Colonic mucosa (tissue), 4 donors: ENCODE data around the gene NRG2. TPM values are rescaled to one million over a fixed set of nuclear protein-coding genes. Genes with fewer than 3 reads are reported as not detected.

Source experiments
- DNase-seq: peaks from one replicate; pipeline ENCODE4 v3.0.0-alpha.2; 2020
- H3K27ac ChIP-seq: fragments of 200-600 bp; one replicate; pipeline ENCODE4 v1.8.0; 2021
- H3K27me3 ChIP-seq: fragments of 200-600 bp; one replicate; pipeline ENCODE4 v1.8.0; 2021
- H3K36me3 ChIP-seq: fragments of 200-600 bp; one replicate; pipeline ENCODE4 v1.8.0; 2021
- H3K4me1 ChIP-seq: fragments of 200-600 bp; one replicate; pipeline ENCODE4 v1.8.0; 2021; ENCODE audit warnings: mild to moderate bottlenecking
- H3K4me3 ChIP-seq: fragments of 200-600 bp; one replicate; pipeline ENCODE4 v1.8.0; 2021
- H3K9ac ChIP-seq, 2 donors: one replicate each; pipeline ENCODE4 v1.7.0; 2013; ENCODE audit warnings: control low read depth in 2 of 2, low read depth in 2 of 2, low read length in 2 of 2
- H3K9me3 ChIP-seq: fragments of 200-600 bp; one replicate; pipeline ENCODE4 v1.8.0; 2021
- CTCF ChIP-seq: fragments of 200-600 bp; IDR thresholded peaks from one replicate; pipeline ENCODE4 v1.8.0; 2022; ENCODE audit warnings: antibody characterized with exemption, mild to moderate bottlenecking
- intact Hi-C: fragments of 100-400 bp; cut with DNase I; formaldehyde crosslinking; loops from one replicate; pipeline ENCODE4 v1.14.1; 2022
- total RNA-seq, 2 donors: library from RNA; stranded (reverse); fragmentation: NEBNext Ultra II Directional in 1 of 2; extraction: Animal tissue kit (Norgen Biotek cat#: 25700) in 1 of 2; gene quantifications; one replicate each; pipeline ENCODE4 v1.2.1, GENCODE V29; 2021
- donor health status: healthy.
- donor health status: DM: no; HTN: no; CAD: no.
- donor health status: DM: no; HTN: no; CAD: no.

The NRG2 gene
- total RNA-seq, 2 donors from 2014 or later = 0.10 to 0.48 TPM

- DNase-seq = no peak
- no peaks in the 10 kb centered on the region for H3K36me3 ChIP-seq
- no peaks in the 10 kb centered on the region for H3K9me3 ChIP-seq
- H3K27me3 ChIP-seq = no peaks in the 10 kb centered on the region
- intact Hi-C loops = no loop called here
- H3K4me3 ChIP-seq = no peak overlapping the region
- no peaks in the 10 kb centered on the region for H3K4me1 ChIP-seq
- TF ChIP-seq CTCF = no peak
- no peak overlapping the region for H3K27ac ChIP-seq
- no peak overlapping the region for H3K9ac ChIP-seq
These were observed 230.0 kb downstream of the NRG2 start for GRCh38 chr5:139812836-139813805.

- intact Hi-C loops = no loop called here
These were observed 230.8 kb downstream of the NRG2 start for GRCh38 chr5:139812323-139812722.

GRCh38 chr5:139811274-139811607 lies 231.9 kb downstream of the NRG2 start:
- no peaks in the 10 kb centered on the region for H3K27me3 ChIP-seq
- H3K36me3 ChIP-seq = no peaks in the 10 kb centered on the region
- no peak for TF ChIP-seq CTCF
- H3K27ac ChIP-seq = no peak overlapping the region
- no peak for DNase-seq
- no peaks in the 10 kb centered on the region for H3K4me1 ChIP-seq
- no peaks in the 10 kb centered on the region for H3K9me3 ChIP-seq
- H3K9ac ChIP-seq = no peak overlapping the region
- intact Hi-C loops = no loop called here
- no peak overlapping the region for H3K4me3 ChIP-seq

More at GRCh38 chr5:139812323-139812722, 230.8 kb downstream of the NRG2 start:
- Histone ChIP-seq H3K9ac (no peak overlapping the region), H3K9me3 (no peaks in the 10 kb centered on the region), H3K27me3 (no peaks in the 10 kb centered on the region), H3K36me3 (no peaks in the 10 kb centered on the region), H3K4me3 (no peak overlapping the region), H3K4me1 (no peaks in the 10 kb centered on the region), H3K27ac (no peak overlapping the region)
- TF ChIP-seq CTCF = no peak
- DNase-seq = no peak

GRCh38 chr5:139810341-139811273 lies 232.5 kb downstream of the NRG2 start:
- Histone ChIP-seq H3K27ac (no peak overlapping the region), H3K9ac (no peak overlapping the region), H3K9me3 (no peaks in the 10 kb centered on the region), H3K4me3 (no peak overlapping the region), H3K27me3 (no peaks in the 10 kb centered on the region), H3K4me1 (no peaks in the 10 kb centered on the region), H3K36me3 (no peaks in the 10 kb centered on the region)
- intact Hi-C loops = no loop called here
- TF ChIP-seq CTCF = no peak
- no peak for DNase-seq

- intact Hi-C loops = no loop called here
- no peak for DNase-seq
- H3K9me3 ChIP-seq = no peaks in the 10 kb centered on the region
- H3K4me1 ChIP-seq = no peaks in the 10 kb centered on the region
- no peaks in the 10 kb centered on the region for H3K36me3 ChIP-seq
- H3K27ac ChIP-seq = no peak overlapping the region
- H3K9ac ChIP-seq = no peak overlapping the region
- no peak overlapping the region for H3K4me3 ChIP-seq
- no peaks in the 10 kb centered on the region for H3K27me3 ChIP-seq
- no peak for TF ChIP-seq CTCF
These were observed 233.7 kb downstream of the NRG2 start for GRCh38 chr5:139809331-139809810.
